Measurements from ENCODE around the gene USP32. TPM values are rescaled to one million over a fixed set of nuclear protein-coding genes. Genes with fewer than 3 reads are reported as not detected.

The USP32 gene
- polyA plus RNA-seq, 3 donors, result 10.1 to 26.6 (median 16.6) TPM

DNA sequence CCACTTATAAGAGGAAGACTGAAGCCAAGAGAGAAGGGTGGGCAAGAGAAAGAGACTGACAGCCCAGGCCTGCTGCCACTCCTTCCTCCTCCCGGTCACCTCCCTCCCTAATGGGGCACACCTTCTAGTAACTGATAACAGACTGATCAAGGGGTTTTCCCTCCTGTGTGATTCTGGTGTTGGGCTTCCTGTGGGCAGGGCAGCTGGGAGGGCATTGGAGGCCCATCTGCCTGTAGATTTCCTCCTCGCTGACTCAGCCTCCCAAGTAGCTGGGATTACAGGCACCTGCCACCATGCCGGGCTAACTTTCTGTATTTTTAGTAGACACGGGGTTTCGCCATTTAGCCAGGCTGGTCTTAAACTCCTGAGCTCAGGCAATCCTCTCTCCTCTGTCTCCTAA is 226.0 kb downstream of the USP32 start:
- no peak for DNase-seq
- Mint-ChIP-seq H3K4me1 (peaks cover 45% of the 10 kb centered on the region), H3K27ac (peak overlapping the region in 2 of 7 donors; percentile 32 to 68), H3K9me3 (peaks cover 0 to 2% (median 0%) of the 10 kb centered on the region in 7 donors), H3K4me3 (no peak overlapping the region), H3K27me3 (ENCODE audit: low read depth in 3 of 3) (peaks cover 2 to 6% (median 4%) of the 10 kb centered on the region in 3 donors), H3K36me3 (no peaks in the 10 kb centered on the region)
- WGBS (ENCODE audit: insufficient coverage), result 17% methylated on average over 2 of the region's 5 CpGs
- Histone ChIP-seq H4K20me1 (ENCODE audit: insufficient read depth, low read length) (no peaks in the 10 kb centered on the region), H3K27me3 (ENCODE audit: control insufficient read depth in 2 of 2, insufficient read depth in 2 of 2, low read length in 2 of 2) (no peaks in the 10 kb centered on the region), H3K4me1 (ENCODE audit: control insufficient read depth in 1 of 2, insufficient read depth in 2 of 2, low read length in 2 of 2) (peaks cover 21 to 32% of the 10 kb centered on the region in 2 donors), H3K4me3 (replicated peaks in 1 of 3; ENCODE audit: low read depth in 2 of 3, low read length in 3 of 3) (no peak overlapping the region), H2AFZ (ENCODE audit: insufficient read depth, low read depth, low read length, poor library complexity, severe bottlenecking) (peak overlapping the region; percentile 21), H3K4me2 (replicated peaks; ENCODE audit: extremely low read depth, low read length, poor library complexity, severe bottlenecking) (no peak overlapping the region), H3K36me3 (replicated peaks in 1 of 2; ENCODE audit: control insufficient read depth in 1 of 2, insufficient read depth in 2 of 2, low read length in 2 of 2) (no peaks in the 10 kb centered on the region), H3K79me2 (ENCODE audit: insufficient read depth, low read length) (no peaks in the 10 kb centered on the region), H3K27ac (ENCODE audit: low read depth in 1 of 2, low read length in 2 of 2) (no peak overlapping the region), H3K9ac (ENCODE audit: insufficient read depth, low read length, poor library complexity, severe bottlenecking) (no peak overlapping the region), H3K9me3 (replicated peaks in 1 of 2; ENCODE audit: control insufficient read depth in 1 of 2, insufficient read depth in 1 of 2, low read length in 2 of 2) (no peaks in the 10 kb centered on the region)
- intact Hi-C loops (cut with micrococcal nuclease), result no loop called here
- no peak for TF ChIP-seq CTCF (IDR thresholded peaks at IDR 0.05)

DNA sequence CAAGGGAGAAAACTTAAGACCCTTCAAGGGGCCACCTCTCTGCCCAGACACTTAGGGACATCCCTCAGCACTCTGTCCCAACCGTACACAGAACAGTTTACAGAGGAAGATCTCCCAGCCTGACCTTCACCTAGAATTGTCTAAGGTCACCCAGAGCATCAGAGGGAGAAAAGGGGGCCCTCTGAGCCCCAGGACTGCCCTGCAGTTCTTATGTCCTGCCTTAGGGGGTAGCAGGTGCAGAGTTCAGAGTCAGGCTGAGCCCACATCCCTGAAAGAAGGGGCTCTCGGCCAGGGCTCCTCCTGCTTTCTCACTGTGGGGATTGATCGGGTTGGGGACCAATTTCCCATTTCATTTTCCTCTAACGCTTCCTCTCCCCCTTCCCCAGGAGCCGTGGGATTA is 226.7 kb downstream of the USP32 start:
- no peak for DNase-seq
- no peak overlapping the region for H3K27ac ChIP-seq (ENCODE audit: low read depth in 1 of 2, low read length in 2 of 2)
- no peak overlapping the region for H3K27ac Mint-ChIP-seq
- no peaks in the 10 kb centered on the region for H3K27me3 ChIP-seq (ENCODE audit: control insufficient read depth in 2 of 2, insufficient read depth in 2 of 2, low read length in 2 of 2)
- H3K4me3 ChIP-seq (replicated peaks in 1 of 3; ENCODE audit: low read depth in 2 of 3, low read length in 3 of 3), result no peak overlapping the region
- H3K4me1 Mint-ChIP-seq, result peaks cover 39% of the 10 kb centered on the region
- no peak overlapping the region for H2AFZ ChIP-seq (ENCODE audit: insufficient read depth, low read depth, low read length, poor library complexity, severe bottlenecking)
- no peak overlapping the region for H3K4me2 ChIP-seq (replicated peaks; ENCODE audit: extremely low read depth, low read length, poor library complexity, severe bottlenecking)
- no peaks in the 10 kb centered on the region for H3K9me3 ChIP-seq (replicated peaks in 1 of 2; ENCODE audit: control insufficient read depth in 1 of 2, insufficient read depth in 1 of 2, low read length in 2 of 2)
- H3K36me3 ChIP-seq (replicated peaks in 1 of 2; ENCODE audit: control insufficient read depth in 1 of 2, insufficient read depth in 2 of 2, low read length in 2 of 2), result no peaks in the 10 kb centered on the region
- peaks cover 13 to 25% of the 10 kb centered on the region in 2 donors for H3K4me1 ChIP-seq (ENCODE audit: control insufficient read depth in 1 of 2, insufficient read depth in 2 of 2, low read length in 2 of 2)
- peaks cover 6 to 10% (median 9%) of the 10 kb centered on the region in 3 donors for H3K27me3 Mint-ChIP-seq (ENCODE audit: low read depth in 3 of 3)
- no peak overlapping the region for H3K9ac ChIP-seq (ENCODE audit: insufficient read depth, low read length, poor library complexity, severe bottlenecking)
- no peak overlapping the region for H3K4me3 Mint-ChIP-seq
- peaks cover 0 to 2% (median 0%) of the 10 kb centered on the region in 7 donors for H3K9me3 Mint-ChIP-seq
- TF ChIP-seq CTCF (IDR thresholded peaks at IDR 0.05), result no peak
- no peaks in the 10 kb centered on the region for H3K79me2 ChIP-seq (ENCODE audit: insufficient read depth, low read length)
- 100% methylated on average over 1 of the region's 5 CpGs for WGBS (ENCODE audit: insufficient coverage)
- intact Hi-C loops (cut with micrococcal nuclease), result no loop called here
- H3K36me3 Mint-ChIP-seq, result no peaks in the 10 kb centered on the region
- H4K20me1 ChIP-seq (ENCODE audit: insufficient read depth, low read length), result no peaks in the 10 kb centered on the region

All from CD14-positive monocyte (primary cell).